A673 (cell line): ENCODE data around the gene ADNP. TPM values are rescaled to one million over a fixed set of nuclear protein-coding genes. Genes with fewer than 3 reads are reported as not detected.
"Not testable (repeated sequence)": the region's sequence is repeated elsewhere in the genome, so short reads cannot be mapped to it uniquely, and the experiment has no call there.

Source experiments
- Bru-seq: library from RNA; stranded (reverse); fragments of 400-500 nt; gene quantifications from one replicate; lab custom pipeline; 2021; lab: Mats Ljungman, UMichigan
- BruChase-seq, 2 experiments: library from RNA; stranded (reverse); fragments of 400-500 nt; gene quantifications; one replicate each; lab custom pipeline; 2021; lab: Mats Ljungman, UMichigan
- BruUV-seq: library from RNA; stranded (reverse); fragments of 400-500 nt; replicated peaks from 2 replicates; lab custom pipeline; 2021; lab: Mats Ljungman, UMichigan
- CTCF ChIA-PET: fragments of 300-600 bp; sonication (Branson Sonifier 250); formaldehyde crosslinking; loops from one replicate; lab custom pipeline; 2022; ENCODE audit warnings: antibody characterized with exemption; lab: Charles Lee
- POLR2A ChIA-PET: fragments of 300-600 bp; sonication (Branson Sonifier 250); formaldehyde crosslinking; loops from one replicate; lab custom pipeline; 2022; ENCODE audit warnings: antibody characterized with exemption; ENCODE audit not compliant: low non-redundant PET; lab: Charles Lee
- DNase-seq: peaks from one replicate; pipeline ENCODE4 v3.0.0-alpha.2; 2015; ENCODE audit warnings: low spot score
- H3K27ac ChIP-seq: fragments of 200-600 bp; sonication (generic); 2 replicates; pipeline ENCODE4 v1.5.1; 2016; ENCODE audit warnings: mixed run types, low read depth, mild to moderate bottlenecking, mixed read lengths, antibody characterized with exemption, low read length; ENCODE audit not compliant: poor library complexity, severe bottlenecking
- H3K27me3 ChIP-seq: fragments of 200-600 bp; sonication (generic); replicated peaks from 2 replicates; pipeline ENCODE4 v1.6.1; 2017; ENCODE audit warnings: mixed run types, low read depth, mild to moderate bottlenecking, mixed read lengths, antibody characterized with exemption, low read length; ENCODE audit not compliant: insufficient read depth, poor library complexity
- H3K36me3 ChIP-seq: fragments of 200-600 bp; sonication (generic); 2 replicates; pipeline ENCODE4 v1.6.1; 2016; ENCODE audit warnings: mixed run types, mild to moderate bottlenecking, mixed read lengths, antibody characterized with exemption, low read length; ENCODE audit not compliant: insufficient read depth, poor library complexity, severe bottlenecking
- H3K4me1 ChIP-seq: fragments of 200-600 bp; sonication (generic); 2 replicates; pipeline ENCODE4 v1.6.1; 2017; ENCODE audit warnings: mixed run types, mild to moderate bottlenecking, mixed read lengths, antibody characterized with exemption, low read length; ENCODE audit not compliant: insufficient read depth, poor library complexity, severe bottlenecking
- H3K4me3 ChIP-seq: fragments of 200-600 bp; sonication (generic); 2 replicates; pipeline ENCODE4 v1.5.1; 2016; ENCODE audit warnings: low read depth, mixed run types, mild to moderate bottlenecking, mixed read lengths, low read length; ENCODE audit not compliant: poor library complexity, severe bottlenecking
- H3K9me3 ChIP-seq: fragments of 200-600 bp; sonication (generic); 2 replicates; pipeline ENCODE4 v1.6.1; 2016; ENCODE audit warnings: mixed run types, low read depth, mild to moderate bottlenecking, mixed read lengths, antibody characterized with exemption, low read length; ENCODE audit not compliant: poor library complexity, severe bottlenecking
- CTCF ChIP-seq: fragments of 300-800, 200-600 bp; sonication (generic); conservative IDR thresholded peaks from 2 replicates; pipeline ENCODE4 v1.5.1; 2017; ENCODE audit warnings: low read depth, mild to moderate bottlenecking, antibody characterized with exemption, low read length, moderate library complexity, mixed read lengths
- EZH2 ChIP-seq: fragments of 200-600 bp; sonication (generic); IDR thresholded peaks from 2 replicates; pipeline ENCODE4 v1.6.1; 2017; ENCODE audit warnings: borderline replicate concordance, low read depth, mild to moderate bottlenecking, mixed read lengths, antibody characterized with exemption, low read length; ENCODE audit not compliant: poor library complexity, severe bottlenecking
- intact Hi-C: fragments of 100-400 bp; cut with micrococcal nuclease; formaldehyde crosslinking; loops from one replicate; pipeline ENCODE4 v1.10.0; 2022; ENCODE audit not compliant: unreplicated experiment
- long read RNA-seq: library from polyadenylated mRNA; stranded (forward); transcript quantifications from one replicate; pipeline ENCODE4 v2.0.0, GENCODE V29; 2022
- total RNA-seq: library from RNA; stranded (reverse); gene quantifications from 2 replicates; pipeline ENCODE4 v1.2.3, GENCODE V29; 2021

Gene ADNP
- total RNA-seq (104 and 108 TPM in 2 replicates), Bru-seq, nascent RNA (percentile 98 among the genes with signal in this experiment), BruChase-seq, experiment 1, labeled RNA remaining after a 2-hour chase (percentile 99 among the genes with signal in this experiment), BruChase-seq, experiment 2, labeled RNA remaining after a 6-hour chase (percentile 95 among the genes with signal in this experiment)
- long read RNA-seq, full-length matches to known transcripts: 40 of 78 reads
- long read RNA-seq, partial matches to known transcripts: 7 of 78 reads
- long read RNA-seq, other reads (novel, unspliced or antisense): 31 of 78 reads

GRCh38 chr20:50931306-50932015 lies at the start of gene ADNP:
Gene ADNP, minus strand, starts transcription at chr20:50931437. Its CDS starts 27,441 bp downstream, at chr20:50903996.
- BruUV-seq: no TSS peak
- Histone ChIP-seq H3K27me3 (no peaks in the 10 kb centered on the region), H3K36me3 (peaks cover 61% of the 10 kb centered on the region), H3K9me3 (no peaks in the 10 kb centered on the region), H3K4me3 (peak within 1 kb of the TSS; percentile 64), H3K4me1 (peaks cover 41% of the 10 kb centered on the region), H3K27ac (peak within 1 kb of the TSS; percentile 94)
- CTCF ChIA-PET: interaction anchor here (0.7 to 3.5 kb wide), 4 partner anchors 26 to 137 kb away, joined by 3 to 22 read pairs (median 7); partner anchors contain the start of genes BCAS4, DPM1 and MOCS3
- peak; percentile 94 for DNase-seq
- TF ChIP-seq CTCF (peak; percentile 66), EZH2 (no peak)
- POLR2A ChIA-PET: interaction anchor here (0.6 kb wide), 2 partner anchors 9 to 70 kb away, joined by 4 to 6 read pairs; no protein-coding TSS in a partner anchor
- intact Hi-C loops: no loop called here

GRCh38 chr20:50980071-50980681 lies 48.9 kb upstream of the ADNP start:
- BruUV-seq: no TSS peak
- POLR2A ChIA-PET: no interaction called here
- CTCF ChIA-PET: no interaction called here

DNA sequence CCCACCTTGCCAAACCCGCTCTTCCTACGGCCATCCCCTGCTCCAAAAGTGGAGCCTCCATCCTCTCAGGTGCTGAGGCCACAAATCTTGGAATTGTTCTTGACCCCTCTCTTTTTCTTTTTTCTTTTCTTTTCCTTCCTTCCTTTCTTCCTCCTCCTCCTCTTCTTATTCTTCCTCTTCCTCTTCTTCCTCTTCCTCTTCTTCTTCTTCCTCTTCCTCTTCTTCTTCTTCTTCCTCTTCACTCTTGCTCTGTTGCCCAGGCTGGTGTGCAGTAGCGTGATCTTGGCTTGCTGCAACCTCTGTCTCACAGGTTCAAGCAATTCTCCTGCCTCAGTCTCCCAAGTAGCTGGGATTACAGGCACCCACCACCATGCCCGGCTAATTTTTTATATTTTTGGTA lies 47.3 kb upstream of the ADNP start:
- H3K36me3 ChIP-seq, H3K4me1 ChIP-seq, BruUV-seq, H3K4me3 ChIP-seq, CTCF ChIA-PET, H3K27me3 ChIP-seq, H3K9me3 ChIP-seq, H3K27ac ChIP-seq, DNase-seq, POLR2A ChIA-PET, intact Hi-C loops: not testable (repeated sequence)

More at GRCh38 chr20:50980071-50980681, 48.9 kb upstream of the ADNP start:
- H3K27me3 ChIP-seq: no peaks in the 10 kb centered on the region
- DNase-seq: peak; percentile 39
- intact Hi-C loops: loop anchor here (10.0 kb wide), 1 partner anchor 615 kb away; no protein-coding TSS in a partner anchor
- H3K36me3 ChIP-seq: no peaks in the 10 kb centered on the region
- H3K4me1 ChIP-seq: no peaks in the 10 kb centered on the region
- H3K4me3 ChIP-seq: no peak overlapping the region
- no peak for TF ChIP-seq EZH2
- TF ChIP-seq CTCF: no peak
- H3K27ac ChIP-seq: no peak overlapping the region
- no peaks in the 10 kb centered on the region for H3K9me3 ChIP-seq
